Endothelial cell of umbilical vein (primary cell): Measurements from ENCODE around the gene KRTAP9-8. TPM values are rescaled to one million over a fixed set of nuclear protein-coding genes. Genes with fewer than 3 reads are reported as not detected.

Experiments
- BruUV-seq: library from RNA; stranded (reverse); fragments of 400-500 nt; replicated peaks from 2 replicates; lab custom pipeline; 2021; lab: Mats Ljungman, UMichigan
- CTCF ChIA-PET: fragments of 300-600, 350-600 bp; sonication (Branson Sonifier 250); formaldehyde crosslinking; loops from one replicate; lab custom pipeline; 2021; ENCODE audit warnings: antibody characterized with exemption, inconsistent platforms; lab: Charles Lee
- POLR2A ChIA-PET: fragments of 300-600, 350-600 bp; sonication (Branson Sonifier 250); formaldehyde crosslinking; loops from one replicate; lab custom pipeline; 2021; ENCODE audit warnings: antibody characterized with exemption, inconsistent platforms; lab: Charles Lee
- DNase-seq: peaks from one replicate; pipeline ENCODE4 v3.0.0-alpha.2; 2011; ENCODE audit warnings: low read depth, low spot score
- FAIRE-seq: peaks from 2 replicates; lab custom pipeline; 2011; peaks lifted over from hg19 to GRCh38; lab: Jason Lieb, UNC
- H2AFZ ChIP-seq: 2 replicates; pipeline ENCODE4 v1.6.0; 2012; ENCODE audit warnings: low read depth, low read length, control low read depth, inconsistent platforms
- H3K27ac ChIP-seq: 2 replicates; pipeline ENCODE4 v1.5.1; 2011; ENCODE audit warnings: low read depth, mild to moderate bottlenecking, control low read depth, low read length, moderate library complexity; ENCODE audit not compliant: insufficient read depth
- H3K27me3 ChIP-seq, 2 experiments: 2 replicates each; pipeline versions ENCODE4 v1.6.0 to v1.6.1; 2011; ENCODE audit warnings: low read length in 2 of 2, mixed read lengths in 1 of 2; ENCODE audit not compliant: control insufficient read depth in 2 of 2, insufficient read depth in 2 of 2
- H3K36me3 ChIP-seq, 2 experiments: 2 replicates in 1 of 2; 3 replicates in 1 of 2; pipeline ENCODE4 v1.5.1; 2011; ENCODE audit warnings: low read length in 2 of 2, mild to moderate bottlenecking in 1 of 2, moderate library complexity in 1 of 2; ENCODE audit not compliant: control insufficient read depth in 2 of 2, insufficient read depth in 2 of 2; ENCODE audit errors: extremely low read depth in 1 of 2
- H3K4me1 ChIP-seq: 3 replicates; pipeline ENCODE4 v1.5.1; 2011; ENCODE audit warnings: mild to moderate bottlenecking, low read length; ENCODE audit not compliant: control insufficient read depth, insufficient read depth; ENCODE audit errors: extremely low read depth
- H3K4me2 ChIP-seq: 2 replicates; pipeline ENCODE4 v1.6.1; 2011; ENCODE audit warnings: low read length, control low read depth, mixed read lengths; ENCODE audit not compliant: insufficient read depth
- H3K4me3 ChIP-seq, 3 experiments: fragments of 200-600 bp in 1 of 3; sonication (generic), shearing (Covaris generic) in 1 of 3; replicated peaks in 1 of 3; 2 replicates each; pipeline ENCODE4 v1.5.1; 2011 to 2016; ENCODE audit warnings: control low read depth in 3 of 3, low read length in 3 of 3, mild to moderate bottlenecking in 2 of 3, inconsistent platforms in 1 of 3, low read depth in 1 of 3, moderate library complexity in 1 of 3; ENCODE audit not compliant: insufficient read depth in 1 of 3
- H3K79me2 ChIP-seq: 2 replicates; pipeline ENCODE4 v1.6.0; 2012; ENCODE audit warnings: low read length, inconsistent platforms; ENCODE audit not compliant: control insufficient read depth, insufficient read depth
- H3K9ac ChIP-seq: replicated peaks from 2 replicates; pipeline ENCODE3; 2011; ENCODE audit warnings: low read length, control low read depth; ENCODE audit not compliant: insufficient read depth; ENCODE audit errors: extremely low read depth
- H3K9me1 ChIP-seq: replicated peaks from 3 replicates; pipeline ENCODE4 v1.6.0; 2011; ENCODE audit warnings: mild to moderate bottlenecking, low read length; ENCODE audit not compliant: control insufficient read depth, insufficient read depth; ENCODE audit errors: extremely low read depth
- H3K9me3 ChIP-seq: replicated peaks from 2 replicates; pipeline ENCODE4 v1.5.1; 2012; ENCODE audit warnings: low read length, inconsistent platforms; ENCODE audit not compliant: control insufficient read depth, insufficient read depth
- H4K20me1 ChIP-seq: replicated peaks from 2 replicates; pipeline ENCODE3; 2011; ENCODE audit warnings: mild to moderate bottlenecking, low read length; ENCODE audit not compliant: control insufficient read depth, insufficient read depth; ENCODE audit errors: extremely low read depth
- CTCF ChIP-seq, 2 donors: IDR thresholded peaks; 1 replicate in 1 of 2; 2 replicates in 1 of 2; pipeline ENCODE4 v1.5.1; 2011; ENCODE audit warnings: low read length in 2 of 2, mild to moderate bottlenecking in 2 of 2, moderate library complexity in 2 of 2, control low read depth in 1 of 2, inconsistent platforms in 1 of 2, low read depth in 1 of 2; ENCODE audit not compliant: insufficient read depth in 1 of 2; ENCODE audit errors: extremely low read depth in 1 of 2
- EZH2 ChIP-seq: IDR thresholded peaks from 2 replicates; pipeline ENCODE4 v1.6.1; 2012; ENCODE audit warnings: borderline replicate concordance, low read depth, mild to moderate bottlenecking, moderate library complexity, low read length, inconsistent platforms; ENCODE audit not compliant: severe bottlenecking
- FOS ChIP-seq: IDR thresholded peaks from 2 replicates; pipeline ENCODE4 v1.6.1; 2011; ENCODE audit warnings: mild to moderate bottlenecking, low read length, moderate library complexity, borderline replicate concordance; ENCODE audit not compliant: insufficient read depth
- GATA2 ChIP-seq: IDR thresholded peaks from 2 replicates; pipeline ENCODE4 v1.7.0; 2011; ENCODE audit warnings: low read depth, mild to moderate bottlenecking, moderate library complexity, mixed read lengths, low read length; ENCODE audit not compliant: insufficient read length, insufficient read depth
- JUN ChIP-seq: IDR thresholded peaks from 2 replicates; pipeline ENCODE4 v1.6.1; 2011; ENCODE audit warnings: borderline replicate concordance, low read depth; ENCODE audit not compliant: insufficient read length, insufficient read depth
- MAX ChIP-seq: IDR thresholded peaks from 2 replicates; pipeline ENCODE4 v1.6.1; 2011; ENCODE audit not compliant: insufficient read depth, insufficient read length
- MYC ChIP-seq: IDR thresholded peaks from one replicate; pipeline ENCODE4 v1.6.1; 2011; ENCODE audit warnings: mild to moderate bottlenecking, low read depth, low read length
- POLR2A ChIP-seq: IDR thresholded peaks from 2 replicates; pipeline ENCODE4 v1.6.1; 2012; ENCODE audit warnings: low read depth, mild to moderate bottlenecking, control low read depth, low read length
- POLR2AphosphoS5 ChIP-seq: IDR thresholded peaks from 2 replicates; pipeline ENCODE4 v1.6.1; 2012; ENCODE audit warnings: low read depth, mild to moderate bottlenecking, control low read depth, low read length, moderate library complexity; ENCODE audit not compliant: insufficient read depth
- dilution Hi-C: fragments of 300-500 bp; cut with MboI; formaldehyde crosslinking; loops from one replicate; pipeline ENCODE4 v1.15.0; 2019; ENCODE audit warnings: low sequenced_read_pairs; ENCODE audit not compliant: extremely low pct_ligation_motif_present
- intact Hi-C: fragments of 100-400 bp; cut with micrococcal nuclease; formaldehyde crosslinking; loops from one replicate; pipeline ENCODE4 v1.10.0; 2022
- polyA plus RNA-seq, 4 experiments: library from polyadenylated mRNA; depleted of rRNA in 3 of 4; stranded (reverse) in 3 of 4; unstranded in 1 of 4; fragments of >200 nt; gene quantifications; 2 replicates each; pipeline versions ENCODE4 v1.2.1 to v1.2.3, GENCODE V29; 2011 to 2012; ENCODE audit warnings: missing spikeins in 1 of 4
- total RNA-seq: library from RNA; stranded (reverse); gene quantifications from 2 replicates; pipeline ENCODE4 v1.2.3, GENCODE V29; 2021

The KRTAP9-8 gene
- total and polyA plus RNA-seq, 2 donors (not counting 3 experiments of a cell fraction or from before 2014, with no cell fraction given), result not detected

GRCh38 chr17:41223821-41224220 lies 14.0 kb upstream of the KRTAP9-8 start:
- Histone ChIP-seq H4K20me1 (no peaks in the 10 kb centered on the region), H3K4me3 (no peak overlapping the region), H3K9me3 (no peaks in the 10 kb centered on the region), H3K36me3 (no peaks in the 10 kb centered on the region), H3K9me1 (no peaks in the 10 kb centered on the region), H3K9ac (no peak overlapping the region), H2AFZ (no peak overlapping the region), H3K79me2 (no peaks in the 10 kb centered on the region), H3K27me3 (no peaks in the 10 kb centered on the region), H3K27ac (no peak overlapping the region), H3K4me1 (no peaks in the 10 kb centered on the region), H3K4me2 (no peak overlapping the region)
- intact Hi-C loops, result no loop called here
- ChIA-PET CTCF (no interaction called here), POLR2A (no interaction called here)
- TF ChIP-seq POLR2A (no peak), MYC (no peak), GATA2 (no peak), MAX (no peak), POLR2AphosphoS5 (no peak), JUN (no peak)
- FAIRE-seq (no peak), DNase-seq (no peak)
- BruUV-seq, result no TSS peak
- dilution Hi-C loops, result no loop called here

GRCh38 chr17:41226051-41226450 lies 11.7 kb upstream of the KRTAP9-8 start:
- Histone ChIP-seq H3K36me3 (no peaks in the 10 kb centered on the region), H2AFZ (no peak overlapping the region), H3K79me2 (no peaks in the 10 kb centered on the region), H3K4me1 (no peaks in the 10 kb centered on the region), H3K9ac (no peak overlapping the region), H3K9me1 (no peaks in the 10 kb centered on the region), H3K9me3 (no peaks in the 10 kb centered on the region), H3K4me3 (no peak overlapping the region), H3K27me3 (no peaks in the 10 kb centered on the region), H4K20me1 (no peaks in the 10 kb centered on the region), H3K4me2 (no peak overlapping the region), H3K27ac (no peak overlapping the region)
- dilution Hi-C loops, result no loop called here
- ChIA-PET POLR2A (no interaction called here), CTCF (interaction anchor here (0.8 kb wide), 1 partner anchor 9 kb away, joined by 3 read pairs; no protein-coding TSS in a partner anchor)
- intact Hi-C loops, result no loop called here
- TF ChIP-seq EZH2 (no peak), MAX (no peak), MYC (no peak), CTCF (IDR thresholded peaks at IDR 0.05; ENCODE audit: extremely low read depth in 1 of 2, insufficient read depth in 1 of 2, low read depth in 1 of 2, low read length in 2 of 2) (no peak), POLR2AphosphoS5 (no peak), GATA2 (no peak), POLR2A (no peak), JUN (no peak), FOS (no peak)
- BruUV-seq, result no TSS peak
- no peak for DNase-seq
- FAIRE-seq, result no peak
